ENCODE data around the gene CAPG. TPM values are rescaled to one million over a fixed set of nuclear protein-coding genes. Genes with fewer than 3 reads are reported as not detected.

CAPG gene
- total RNA-seq, 1 experiment from 2014 or later: 0.63 TPM

DNA sequence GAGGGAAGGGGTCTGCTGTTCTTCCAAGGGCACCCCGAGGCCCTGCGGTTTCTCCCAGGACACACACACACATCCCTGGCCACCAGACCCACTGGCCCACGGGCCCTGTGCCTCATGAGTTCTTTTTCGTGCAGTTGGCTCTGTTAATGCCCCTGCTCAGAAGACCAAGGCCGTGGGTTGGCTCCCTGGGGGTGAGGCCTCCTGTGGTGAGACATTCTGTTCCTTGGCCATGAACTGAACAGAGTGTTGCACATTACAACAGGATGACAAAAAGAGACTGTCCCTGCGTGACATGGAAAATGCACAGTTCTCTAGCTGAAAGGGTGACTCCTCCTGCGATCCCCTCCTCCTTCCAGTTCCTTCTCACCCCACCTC is 39.0 kb upstream of the CAPG start:
- H4K20me1 ChIP-seq (ENCODE audit: insufficient read depth, low read depth, low read length): no peaks in the 10 kb centered on the region
- H3K36me3 ChIP-seq (ENCODE audit: insufficient read depth, low read length): no peaks in the 10 kb centered on the region
- H2AFZ ChIP-seq (ENCODE audit: low read length): no peak overlapping the region
- H3K79me2 ChIP-seq (ENCODE audit: low read length): no peaks in the 10 kb centered on the region
- no peak overlapping the region for H3K4me2 ChIP-seq (ENCODE audit: low read depth, low read length, poor library complexity, severe bottlenecking)
- no peak overlapping the region for H3K4me3 ChIP-seq (ENCODE audit: low read length)
- H3K9me2 ChIP-seq (replicated peaks; ENCODE audit: insufficient read depth, low read length): no peaks in the 10 kb centered on the region
- H3K9ac ChIP-seq (ENCODE audit: low read length): no peak overlapping the region
- H3K9me3 ChIP-seq (ENCODE audit: low read length): no peaks in the 10 kb centered on the region
- no peak overlapping the region for H3K27ac ChIP-seq (ENCODE audit: low read length)
- H3K27me3 ChIP-seq (ENCODE audit: low read length): no peaks in the 10 kb centered on the region
- H3K4me1 ChIP-seq (ENCODE audit: low read length): peaks cover 15% of the 10 kb centered on the region
- no peak for DNase-seq

DNA sequence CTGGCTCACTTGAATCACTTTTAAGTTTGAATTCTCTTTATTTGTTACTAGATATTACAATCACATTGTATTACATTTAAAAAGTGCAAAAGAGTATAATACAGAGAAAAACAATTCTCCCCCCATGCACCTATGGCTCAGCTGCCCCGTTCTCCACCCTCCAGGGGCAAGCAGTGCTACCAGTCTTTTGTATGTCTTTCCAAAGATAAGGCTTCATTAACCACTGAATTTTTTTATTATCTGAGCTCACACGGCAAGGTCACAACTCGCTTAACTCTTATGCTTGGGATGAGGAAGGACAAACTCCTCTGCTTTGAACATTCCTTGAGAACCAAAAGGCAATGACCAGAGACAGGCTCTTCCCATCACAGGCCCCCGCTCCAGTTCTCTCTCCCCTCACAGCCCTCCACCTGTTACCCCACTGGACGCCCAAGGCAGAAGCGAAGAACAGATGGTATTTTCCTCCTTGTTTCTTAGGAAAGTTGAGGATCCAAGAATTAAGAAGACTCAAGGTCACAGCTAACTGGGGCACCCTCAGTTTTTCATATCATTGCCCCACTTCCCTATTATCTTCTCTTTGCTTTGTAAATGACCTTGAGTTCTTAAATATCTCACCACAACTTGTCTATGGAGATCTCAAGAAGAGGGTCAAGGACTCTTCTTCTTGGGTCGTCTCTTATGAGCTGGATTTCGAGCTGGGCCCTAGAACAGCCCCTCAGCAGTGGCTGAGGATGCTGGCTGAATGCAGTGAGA is 38.5 kb upstream of the CAPG start:
- Histone ChIP-seq H4K20me1 (ENCODE audit: insufficient read depth, low read depth, low read length) (no peaks in the 10 kb centered on the region), H2AFZ (ENCODE audit: low read length) (no peak overlapping the region), H3K4me2 (ENCODE audit: low read depth, low read length, poor library complexity, severe bottlenecking) (no peak overlapping the region), H3K27me3 (ENCODE audit: low read length) (no peaks in the 10 kb centered on the region), H3K4me3 (ENCODE audit: low read length) (no peak overlapping the region), H3K9me2 (replicated peaks; ENCODE audit: insufficient read depth, low read length) (no peaks in the 10 kb centered on the region), H3K36me3 (ENCODE audit: insufficient read depth, low read length) (no peaks in the 10 kb centered on the region), H3K9ac (ENCODE audit: low read length) (no peak overlapping the region), H3K79me2 (ENCODE audit: low read length) (no peaks in the 10 kb centered on the region), H3K4me1 (ENCODE audit: low read length) (peaks cover 15% of the 10 kb centered on the region), H3K9me3 (ENCODE audit: low read length) (no peaks in the 10 kb centered on the region), H3K27ac (ENCODE audit: low read length) (no peak overlapping the region)
- peak; percentile 53 for DNase-seq

DNA sequence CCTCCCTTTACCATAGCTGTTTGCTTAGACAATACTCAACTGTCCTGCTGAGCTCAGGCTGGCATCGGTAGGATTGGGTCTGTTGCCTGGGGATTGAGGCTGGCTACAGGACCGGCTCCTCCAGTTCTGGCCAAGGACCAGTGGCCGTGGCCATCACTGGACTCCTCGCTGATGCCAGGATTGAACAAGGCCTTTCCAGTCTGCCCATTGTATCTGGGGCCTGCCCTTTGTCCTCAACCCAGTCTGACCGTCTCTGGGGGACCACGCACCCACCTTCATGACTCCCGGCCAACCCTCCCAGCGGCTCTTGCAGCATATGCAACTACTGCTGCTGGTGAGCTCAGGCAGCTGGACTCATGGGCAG is 37.0 kb upstream of the CAPG start:
- H3K9me3 ChIP-seq (ENCODE audit: low read length): no peaks in the 10 kb centered on the region

GRCh38 chr2:85446296-85447221 is 36.4 kb upstream of the CAPG start:
- H3K9me3 ChIP-seq (ENCODE audit: low read length): no peaks in the 10 kb centered on the region
- H3K36me3 ChIP-seq (ENCODE audit: insufficient read depth, low read length): no peaks in the 10 kb centered on the region
- DNase-seq: no peak
- no peaks in the 10 kb centered on the region for H3K79me2 ChIP-seq (ENCODE audit: low read length)
- no peak overlapping the region for H3K4me3 ChIP-seq (ENCODE audit: low read length)
- no peaks in the 10 kb centered on the region for H4K20me1 ChIP-seq (ENCODE audit: insufficient read depth, low read depth, low read length)
- no peak overlapping the region; the same call in 1 of the 2 replicates for H3K9ac ChIP-seq (ENCODE audit: low read length)
- H2AFZ ChIP-seq (ENCODE audit: low read length): no peak overlapping the region; the same call in 1 of the 2 replicates
- no peak overlapping the region for H3K4me2 ChIP-seq (ENCODE audit: low read depth, low read length, poor library complexity, severe bottlenecking)
- no peak overlapping the region for H3K27ac ChIP-seq (ENCODE audit: low read length)
- H3K4me1 ChIP-seq (ENCODE audit: low read length): peaks cover 15% of the 10 kb centered on the region
- no peaks in the 10 kb centered on the region for H3K9me2 ChIP-seq (replicated peaks; ENCODE audit: insufficient read depth, low read length)
- no peaks in the 10 kb centered on the region for H3K27me3 ChIP-seq (ENCODE audit: low read length)

More for the DNA sequence above, 37.0 kb upstream of the CAPG start:
- Histone ChIP-seq H3K4me3 (ENCODE audit: low read length) (no peak overlapping the region), H3K4me1 (ENCODE audit: low read length) (peaks cover 15% of the 10 kb centered on the region), H3K9me2 (replicated peaks; ENCODE audit: insufficient read depth, low read length) (no peaks in the 10 kb centered on the region), H3K27me3 (ENCODE audit: low read length) (no peaks in the 10 kb centered on the region), H3K9ac (ENCODE audit: low read length) (no peak overlapping the region), H3K4me2 (ENCODE audit: low read depth, low read length, poor library complexity, severe bottlenecking) (no peak overlapping the region), H4K20me1 (ENCODE audit: insufficient read depth, low read depth, low read length) (no peaks in the 10 kb centered on the region), H3K79me2 (ENCODE audit: low read length) (no peaks in the 10 kb centered on the region), H3K27ac (ENCODE audit: low read length) (no peak overlapping the region), H2AFZ (ENCODE audit: low read length) (no peak overlapping the region), H3K36me3 (ENCODE audit: insufficient read depth, low read length) (no peaks in the 10 kb centered on the region)
- DNase-seq: no peak

DNA sequence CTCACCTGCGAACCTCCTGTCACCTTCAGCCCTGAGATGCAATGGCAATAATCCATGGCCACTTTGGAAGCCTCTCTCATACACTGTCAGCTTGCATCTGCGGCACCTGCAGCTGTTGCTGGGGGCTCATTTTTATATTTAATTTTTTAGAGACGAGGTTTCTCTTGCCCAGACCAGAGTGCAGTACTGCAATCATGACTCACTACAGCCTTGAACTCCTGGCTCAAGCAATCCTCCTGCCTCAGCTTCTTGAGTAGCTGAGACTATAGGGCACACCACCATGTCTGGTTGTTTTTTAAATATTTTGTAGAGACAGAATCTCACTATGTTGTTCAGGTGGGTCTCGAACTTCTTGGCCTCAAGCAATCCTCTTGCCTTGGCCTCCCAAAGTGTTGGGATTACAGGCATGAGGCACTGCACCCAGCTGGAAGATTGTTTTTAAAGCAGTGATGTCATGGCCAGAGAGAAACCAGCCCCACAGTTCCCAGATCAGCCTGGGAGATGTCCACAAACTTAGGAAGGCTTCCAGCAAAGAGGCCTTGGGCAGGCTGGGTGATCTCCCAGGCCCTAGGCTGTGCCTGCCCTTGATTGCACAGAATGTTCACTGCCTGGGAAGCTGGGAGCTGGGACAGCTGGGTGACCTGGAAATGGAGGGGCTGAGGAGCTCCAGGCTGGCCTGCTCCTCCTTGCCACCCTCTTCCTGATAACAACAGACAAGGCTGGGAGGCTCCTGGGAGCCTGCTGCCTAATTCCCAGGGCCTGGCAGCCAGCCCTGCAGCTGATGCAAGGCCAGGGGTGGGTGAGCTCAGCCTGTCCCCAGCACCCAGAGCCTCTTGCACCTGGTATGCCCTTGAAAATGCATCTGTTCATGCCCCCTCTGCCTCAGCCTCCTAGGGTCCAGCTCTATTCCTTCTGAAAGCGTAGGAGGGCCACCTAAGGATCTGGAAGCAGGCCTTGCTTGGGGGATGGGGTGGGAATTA is 35.4 kb upstream of the CAPG start:
- Histone ChIP-seq H3K79me2 (ENCODE audit: low read length) (no peaks in the 10 kb centered on the region), H3K9ac (ENCODE audit: low read length) (peak overlapping the region; percentile 40; the same call in 1 of the 2 replicates), H3K4me3 (ENCODE audit: low read length) (no peak overlapping the region), H3K4me2 (ENCODE audit: low read depth, low read length, poor library complexity, severe bottlenecking) (no peak overlapping the region), H3K27me3 (ENCODE audit: low read length) (no peaks in the 10 kb centered on the region), H3K27ac (ENCODE audit: low read length) (no peak overlapping the region), H3K9me3 (ENCODE audit: low read length) (no peaks in the 10 kb centered on the region), H4K20me1 (ENCODE audit: insufficient read depth, low read depth, low read length) (no peaks in the 10 kb centered on the region), H3K9me2 (replicated peaks; ENCODE audit: insufficient read depth, low read length) (no peaks in the 10 kb centered on the region), H3K4me1 (ENCODE audit: low read length) (peaks cover 15% of the 10 kb centered on the region), H2AFZ (ENCODE audit: low read length) (peak overlapping the region; percentile 49; the same call in 1 of the 2 replicates), H3K36me3 (ENCODE audit: insufficient read depth, low read length) (no peaks in the 10 kb centered on the region)
- no peak for DNase-seq

- Histone ChIP-seq H3K9me2 (replicated peaks; ENCODE audit: insufficient read depth, low read length) (no peaks in the 10 kb centered on the region), H3K27me3 (ENCODE audit: low read length) (no peaks in the 10 kb centered on the region), H3K79me2 (ENCODE audit: low read length) (no peaks in the 10 kb centered on the region), H3K4me1 (ENCODE audit: low read length) (peaks cover 12% of the 10 kb centered on the region), H3K4me2 (ENCODE audit: low read depth, low read length, poor library complexity, severe bottlenecking) (no peak overlapping the region), H3K9ac (ENCODE audit: low read length) (no peak overlapping the region), H3K27ac (ENCODE audit: low read length) (no peak overlapping the region), H3K36me3 (ENCODE audit: insufficient read depth, low read length) (no peaks in the 10 kb centered on the region), H3K9me3 (ENCODE audit: low read length) (no peaks in the 10 kb centered on the region), H2AFZ (ENCODE audit: low read length) (no peak overlapping the region), H4K20me1 (ENCODE audit: insufficient read depth, low read depth, low read length) (no peaks in the 10 kb centered on the region), H3K4me3 (ENCODE audit: low read length) (no peak overlapping the region)
- DNase-seq: no peak
These were observed 34.5 kb upstream of the CAPG start for GRCh38 chr2:85444629-85445172.

DNA sequence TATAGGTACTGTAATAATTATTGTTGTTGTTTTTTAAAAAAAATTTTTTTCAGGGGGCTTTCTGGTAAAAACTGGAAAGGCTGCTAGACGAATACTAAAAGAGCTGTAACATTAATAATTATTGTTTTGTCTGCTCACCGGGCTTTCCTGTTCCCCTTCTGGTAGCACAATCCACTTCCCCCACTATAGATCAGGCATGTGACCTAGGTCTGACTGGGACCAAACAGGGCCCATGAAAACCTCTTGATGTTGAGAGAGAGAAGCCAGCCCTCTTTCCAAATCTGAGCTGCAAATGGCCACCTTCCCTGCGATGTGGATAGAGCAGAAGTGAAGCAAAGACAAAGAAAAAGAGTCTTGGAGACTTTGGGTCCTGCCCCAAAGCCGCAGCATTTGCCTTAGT is 31.7 kb upstream of the CAPG start:
- Histone ChIP-seq H3K9ac (ENCODE audit: low read length) (no peak overlapping the region), H3K36me3 (ENCODE audit: insufficient read depth, low read length) (no peaks in the 10 kb centered on the region), H3K27ac (ENCODE audit: low read length) (no peak overlapping the region), H3K9me3 (ENCODE audit: low read length) (no peaks in the 10 kb centered on the region), H3K27me3 (ENCODE audit: low read length) (no peaks in the 10 kb centered on the region), H3K4me1 (ENCODE audit: low read length) (peaks cover 25% of the 10 kb centered on the region), H3K79me2 (ENCODE audit: low read length) (no peaks in the 10 kb centered on the region), H3K4me2 (ENCODE audit: low read depth, low read length, poor library complexity, severe bottlenecking) (no peak overlapping the region), H4K20me1 (ENCODE audit: insufficient read depth, low read depth, low read length) (no peaks in the 10 kb centered on the region), H2AFZ (ENCODE audit: low read length) (no peak overlapping the region), H3K4me3 (ENCODE audit: low read length) (no peak overlapping the region), H3K9me2 (replicated peaks; ENCODE audit: insufficient read depth, low read length) (no peaks in the 10 kb centered on the region)
- DNase-seq: no peak
